GDM1 (cell line): ENCODE data around the gene LTBP1.
"Not testable (repeated sequence)": the region's sequence is repeated elsewhere in the genome, so short reads cannot be mapped to it uniquely, and the experiment has no call there.

Experiments
- DNase-seq: peaks from one replicate; lab custom pipeline; 2025; lab: John Stamatoyannopoulos, UW

The LTBP1 gene

GRCh38 chr2:33380719-33381118 is 434.0 kb downstream of the LTBP1 start:
- DNase-seq: peak; percentile 10

DNA sequence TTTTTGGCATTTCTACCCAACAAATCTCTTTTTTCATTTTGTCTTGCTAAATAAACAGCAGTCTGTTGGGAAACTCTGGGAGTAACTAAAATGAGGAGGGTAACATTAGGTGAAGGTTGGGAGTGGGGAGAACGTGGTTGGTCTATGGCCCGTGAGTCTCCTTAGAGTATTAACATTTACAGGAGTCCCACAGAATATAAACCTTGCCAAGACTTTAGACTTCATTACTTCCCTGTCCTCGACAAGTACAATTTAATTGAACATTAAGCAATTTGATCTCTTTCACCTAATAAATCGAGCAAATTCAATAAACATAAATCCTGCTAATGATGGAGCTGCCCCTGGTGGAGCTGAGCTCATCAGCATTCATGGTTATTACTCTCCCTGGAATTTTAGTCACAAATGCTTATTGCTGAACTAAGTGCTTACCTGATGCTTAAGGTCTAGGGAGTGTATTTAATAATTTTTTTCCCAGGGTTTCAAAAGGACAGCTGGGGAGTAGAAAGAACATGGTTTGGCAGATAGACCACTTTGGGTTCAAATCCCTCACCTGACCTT is 434.6 kb downstream of the LTBP1 start:
- no peak for DNase-seq

DNA sequence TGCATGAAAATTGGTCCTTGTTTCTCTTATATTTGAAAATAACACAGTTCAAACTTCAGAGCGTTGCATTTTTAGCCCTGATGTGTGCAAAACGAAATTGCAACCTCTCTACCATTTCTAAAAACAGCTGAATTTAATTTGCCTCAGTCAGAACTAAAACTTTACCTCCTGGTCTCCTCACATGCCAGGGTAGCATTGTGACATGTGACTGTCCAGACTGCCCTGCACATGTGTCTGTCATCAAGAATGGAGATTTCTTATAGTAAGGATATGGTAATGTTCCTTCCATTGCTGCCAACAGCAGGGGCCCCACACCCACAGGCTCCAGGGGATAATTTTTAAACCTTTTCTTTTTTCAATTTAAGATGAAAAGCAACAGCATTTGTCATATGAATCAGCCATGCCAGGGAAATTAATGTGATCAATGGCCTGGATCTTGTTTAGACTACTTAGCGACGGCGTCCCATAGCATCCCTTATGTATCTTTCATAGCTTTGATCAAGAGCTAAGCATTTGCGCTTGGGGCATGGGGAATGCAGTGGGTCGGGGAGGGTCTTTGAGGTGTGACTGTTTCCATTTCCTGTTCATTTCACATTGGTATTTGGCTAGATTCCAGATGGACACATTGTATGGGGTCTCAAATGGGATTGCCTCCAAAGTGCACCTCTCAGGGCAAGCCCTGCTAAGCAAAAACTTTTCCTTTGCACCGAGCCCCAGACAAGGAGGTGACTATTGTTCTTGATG is 437.3 kb downstream of the LTBP1 start:
- DNase-seq: no peak

DNA sequence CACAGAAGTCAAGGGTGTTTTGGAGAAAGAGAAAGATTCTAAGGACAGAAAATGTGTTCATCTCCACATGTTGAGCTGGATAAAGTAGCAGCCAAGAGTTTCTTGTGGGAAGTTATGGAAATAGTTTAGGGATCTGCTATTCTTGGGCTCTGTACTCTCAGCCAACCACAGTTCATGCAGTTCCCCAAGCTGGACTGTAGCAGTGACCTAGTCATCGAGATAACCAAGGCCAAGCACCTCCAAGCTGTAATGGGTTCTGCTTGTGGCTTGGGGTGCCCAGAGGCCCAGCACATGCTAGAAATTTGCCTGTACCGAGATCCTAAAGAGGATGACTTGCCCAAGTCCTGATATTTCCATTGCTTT is 437.8 kb downstream of the LTBP1 start:
- no peak for DNase-seq

DNA sequence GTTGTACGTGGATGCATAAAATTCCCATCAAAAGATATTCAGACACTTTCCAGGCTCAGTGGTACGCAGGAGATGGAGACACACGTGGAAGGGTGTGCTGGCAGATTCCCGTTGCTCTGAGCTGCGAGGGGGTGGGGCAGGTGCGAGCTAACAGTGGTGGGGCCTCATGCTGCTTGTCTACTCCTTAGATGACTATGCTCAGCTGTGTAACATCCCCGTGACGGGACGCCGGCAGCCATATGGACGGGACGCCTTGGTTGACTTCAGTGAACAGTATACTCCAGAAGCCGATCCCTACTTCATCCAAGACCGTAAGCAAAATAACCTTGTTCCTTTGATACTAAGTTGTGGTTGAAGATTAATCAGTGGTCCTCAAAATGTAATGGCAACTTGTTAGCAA is 442.2 kb downstream of the LTBP1 start:
- DNase-seq: no peak

- not testable (repeated sequence) for DNase-seq
Measured at GRCh38 chr2:33389695-33390094, 442.9 kb downstream of the LTBP1 start.

- no peak for DNase-seq
Measured at GRCh38 chr2:33391529-33392255, 444.9 kb downstream of the LTBP1 start.

DNA sequence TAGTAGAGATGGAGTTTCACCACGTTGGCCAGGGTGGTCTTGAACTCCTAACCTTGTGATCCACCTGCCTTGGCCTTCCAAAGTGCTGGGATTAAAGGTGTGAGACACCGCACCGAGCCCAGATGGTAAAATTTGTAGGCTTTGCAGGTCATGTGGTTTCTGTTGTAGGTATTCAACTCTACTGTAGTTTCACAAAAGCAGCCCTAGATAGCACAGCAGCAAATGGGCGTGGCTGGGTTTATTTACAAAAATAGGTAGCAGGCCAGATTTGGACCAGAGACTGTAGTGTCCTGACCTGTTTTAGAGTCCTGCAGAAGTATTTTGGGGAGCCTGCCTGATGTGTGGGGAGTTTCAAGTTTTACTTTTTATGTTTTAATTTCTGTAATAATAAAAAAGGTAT is 445.6 kb downstream of the LTBP1 start:
- no peak for DNase-seq

GRCh38 chr2:33395034-33395433 is 448.3 kb downstream of the LTBP1 start:
- no peak for DNase-seq

GRCh38 chr2:33395655-33396249 is 449.0 kb downstream of the LTBP1 start:
- DNase-seq: peak; percentile 39

- no peak for DNase-seq
Measured at GRCh38 chr2:33404321-33404720, 457.6 kb downstream of the LTBP1 start.

- DNase-seq: no peak
Measured at GRCh38 chr2:33406622-33407021, 459.9 kb downstream of the LTBP1 start.

DNA sequence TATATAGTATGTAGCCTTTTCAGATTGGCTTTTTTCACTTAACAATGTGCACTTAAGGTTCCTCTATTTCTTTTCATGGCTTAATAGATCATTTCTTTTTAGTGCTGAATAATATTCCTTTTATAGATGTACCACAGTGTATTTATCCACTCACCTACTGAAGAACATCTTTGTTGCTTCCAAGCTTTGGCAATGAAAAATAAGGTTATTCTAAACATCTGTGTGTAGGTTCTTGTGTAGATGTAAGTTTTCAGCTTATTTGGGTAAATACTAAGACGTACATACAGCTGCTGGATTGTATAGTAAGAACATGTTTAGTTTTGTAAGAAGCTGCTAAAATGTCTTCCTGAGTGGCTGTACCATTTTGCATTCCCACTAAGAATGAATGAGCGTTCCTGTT is 461.4 kb downstream of the LTBP1 start:
- DNase-seq: no peak

- no peak for DNase-seq
Measured at GRCh38 chr2:33409417-33409955, 462.7 kb downstream of the LTBP1 start.

- DNase-seq: no peak
Measured at GRCh38 chr2:33411765-33412164, 465.0 kb downstream of the LTBP1 start.

DNA sequence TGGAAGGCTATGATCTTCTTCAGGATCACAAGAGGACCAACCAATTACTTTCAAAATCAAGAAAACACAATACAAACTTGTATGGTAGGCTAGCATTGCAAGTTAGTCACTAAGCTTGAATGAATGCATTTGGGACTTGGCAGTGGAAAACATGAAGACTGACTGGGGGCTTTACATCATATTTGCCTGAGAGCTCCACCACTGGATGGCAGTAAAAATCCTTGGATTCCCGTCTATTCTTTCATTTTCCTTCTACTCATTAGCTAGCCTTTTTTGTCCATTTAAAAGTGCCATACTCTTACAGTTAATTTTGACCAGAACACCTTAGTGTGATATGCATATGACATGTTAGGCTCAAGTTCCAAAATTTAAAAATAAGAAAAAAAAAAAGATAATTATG is 466.2 kb downstream of the LTBP1 start:
- DNase-seq: peak; percentile 4

DNA sequence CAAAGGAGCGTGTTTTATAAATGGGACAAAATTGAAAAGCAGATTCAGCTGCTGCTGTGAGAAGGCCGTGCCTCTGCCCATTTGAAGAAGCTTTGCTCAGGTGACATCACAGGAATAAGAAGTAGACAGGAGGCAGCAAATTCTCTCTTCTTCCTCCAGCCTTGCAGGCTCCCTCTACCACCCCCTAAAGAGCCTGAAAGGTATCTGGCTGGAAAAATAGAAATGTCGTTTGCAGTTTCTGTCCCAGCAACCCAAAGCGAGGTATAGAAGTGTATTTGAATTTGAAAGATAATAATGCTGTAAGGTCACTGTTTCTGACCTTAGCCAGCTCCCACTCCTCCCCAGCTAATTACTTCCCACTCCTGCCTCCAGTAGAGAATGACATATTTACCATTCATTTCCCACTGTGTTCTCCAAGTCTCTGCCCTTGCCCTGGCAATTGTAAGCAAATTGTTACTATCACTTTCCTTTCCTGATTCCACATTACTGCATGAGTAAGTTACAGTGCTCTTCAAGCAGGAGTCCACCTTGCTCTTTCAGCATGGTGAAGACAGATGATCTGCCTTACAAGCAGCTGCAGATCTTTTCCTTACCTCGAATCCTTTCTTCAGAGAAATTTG is 472.9 kb downstream of the LTBP1 start:
- DNase-seq: no peak

DNA sequence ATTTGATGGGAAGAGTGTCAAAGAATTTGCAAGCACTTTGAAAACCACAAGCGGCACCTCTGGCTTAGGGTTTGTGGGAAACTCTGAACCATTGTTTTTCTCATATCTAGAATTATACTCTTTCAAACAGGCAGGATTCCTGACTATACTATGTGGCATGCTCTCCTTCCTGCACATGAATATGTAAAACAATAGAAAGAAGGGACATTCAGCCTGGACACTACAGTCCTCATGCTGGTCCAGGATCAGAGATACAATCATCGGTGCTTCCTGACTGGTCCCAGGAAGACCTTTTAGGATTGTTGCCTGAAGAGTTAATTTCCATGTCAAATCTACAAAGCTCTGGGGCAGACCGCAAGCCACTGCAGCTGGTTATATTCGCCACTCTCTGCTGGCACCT is 474.0 kb downstream of the LTBP1 start:
- no peak for DNase-seq

- no peak for DNase-seq
Measured at GRCh38 chr2:33421820-33422219, 475.1 kb downstream of the LTBP1 start.

DNA sequence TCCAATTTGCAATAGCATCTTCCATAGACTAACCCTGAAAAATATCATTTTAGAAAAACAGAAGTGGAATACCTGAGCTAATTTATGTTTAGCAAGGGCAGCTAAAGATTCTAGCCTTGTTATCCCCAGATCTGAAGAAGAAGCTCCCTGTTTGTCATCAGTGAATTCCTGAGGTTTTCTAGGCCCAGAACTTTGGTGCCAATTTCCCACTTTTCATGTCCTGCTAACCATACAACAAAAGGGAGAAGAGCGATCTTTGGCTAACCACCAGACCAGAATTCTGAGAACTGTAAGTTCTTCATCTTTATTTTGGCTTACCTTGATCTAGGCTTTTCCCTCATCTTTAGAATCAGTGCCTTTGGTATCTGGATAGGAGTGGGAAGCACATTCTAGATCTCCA is 478.4 kb downstream of the LTBP1 start:
- DNase-seq: no peak

DNA sequence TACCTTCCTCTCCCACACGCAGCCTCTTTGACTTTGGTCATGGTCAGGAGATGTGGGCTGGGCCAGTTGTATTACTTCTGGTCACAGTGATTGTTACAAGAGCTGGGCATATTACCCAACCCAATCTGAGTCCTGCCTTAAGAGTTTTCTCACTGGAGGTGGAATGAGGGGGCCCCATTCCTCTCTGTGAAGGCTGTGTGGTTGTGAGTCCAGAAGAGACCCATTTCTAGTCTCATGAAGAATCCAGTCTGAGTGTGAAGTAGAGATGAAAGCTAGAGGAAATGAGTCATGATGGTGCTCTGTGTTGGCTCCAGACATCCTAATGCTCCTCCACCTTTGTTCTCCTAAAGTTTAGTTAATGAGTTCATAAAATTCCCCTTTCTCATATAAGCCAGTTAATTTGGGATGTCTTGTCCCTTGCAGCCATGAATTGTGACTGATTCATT is 478.9 kb downstream of the LTBP1 start:
- no peak for DNase-seq

DNA sequence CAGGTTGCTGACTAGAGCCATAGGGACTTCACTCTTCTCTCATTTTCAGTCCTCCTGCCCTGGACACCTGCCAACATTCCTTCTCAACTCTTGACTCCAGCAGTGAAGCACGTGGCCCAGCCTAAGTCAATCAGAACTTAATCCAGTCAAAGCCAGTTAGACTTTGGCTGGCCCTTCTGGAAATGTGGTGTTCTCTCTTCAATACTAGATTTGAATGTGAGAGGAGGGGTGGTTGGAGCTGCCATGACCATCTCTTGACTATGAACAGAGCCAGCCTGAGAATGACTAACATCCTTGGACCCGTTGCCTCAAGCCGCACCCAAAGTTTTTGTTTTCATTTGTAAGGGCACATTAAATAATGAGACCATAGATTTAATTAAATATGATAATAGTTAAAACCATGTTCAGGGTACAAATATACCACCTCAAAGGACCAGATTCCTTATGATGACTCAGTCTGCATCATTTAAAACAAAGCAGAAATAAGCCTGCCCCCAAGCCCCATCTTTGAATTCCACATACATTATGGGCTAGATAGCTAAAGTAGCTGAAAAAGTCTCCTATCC is 480.0 kb downstream of the LTBP1 start:
- no peak for DNase-seq
